ENCODE results near the gene CLEC16A.
"Not testable (repeated sequence)": the region's sequence is repeated elsewhere in the genome, so short reads cannot be mapped to it uniquely, and the experiment has no call there.

The CLEC16A gene

DNA sequence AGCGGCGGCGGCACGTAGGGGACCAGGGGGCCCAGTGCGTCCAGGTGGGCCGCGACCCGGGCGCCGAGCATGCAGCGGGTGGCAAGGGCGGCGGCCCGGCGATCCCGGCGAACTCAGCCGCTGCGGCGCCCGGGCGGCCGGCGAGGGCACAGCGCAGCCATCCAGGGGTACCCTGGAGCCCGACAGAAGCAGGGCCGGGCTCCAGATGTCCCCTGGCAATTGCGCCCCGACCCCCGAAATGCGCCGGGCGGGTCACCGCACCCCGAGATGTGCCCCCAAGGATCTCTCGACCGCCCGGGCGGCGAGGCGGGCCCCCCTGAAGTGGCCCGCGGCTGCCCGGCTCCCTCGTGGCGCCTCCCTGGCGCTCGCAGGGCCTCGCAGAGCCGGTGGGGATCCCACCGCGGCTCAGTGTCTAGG lies 2.4 kb upstream of the CLEC16A start:
- Mint-ChIP-seq H3K27ac (peak overlapping the region; percentile 76), H3K36me3 (peaks cover 16% of the 10 kb centered on the region), H3K4me3 (peak overlapping the region; percentile 84), H3K4me1 (peaks cover 84% of the 10 kb centered on the region)
- H3K27me3 Mint-ChIP-seq, H3K9me3 Mint-ChIP-seq: not testable (repeated sequence)
- ATAC-seq, result peak; percentile 11

DNA sequence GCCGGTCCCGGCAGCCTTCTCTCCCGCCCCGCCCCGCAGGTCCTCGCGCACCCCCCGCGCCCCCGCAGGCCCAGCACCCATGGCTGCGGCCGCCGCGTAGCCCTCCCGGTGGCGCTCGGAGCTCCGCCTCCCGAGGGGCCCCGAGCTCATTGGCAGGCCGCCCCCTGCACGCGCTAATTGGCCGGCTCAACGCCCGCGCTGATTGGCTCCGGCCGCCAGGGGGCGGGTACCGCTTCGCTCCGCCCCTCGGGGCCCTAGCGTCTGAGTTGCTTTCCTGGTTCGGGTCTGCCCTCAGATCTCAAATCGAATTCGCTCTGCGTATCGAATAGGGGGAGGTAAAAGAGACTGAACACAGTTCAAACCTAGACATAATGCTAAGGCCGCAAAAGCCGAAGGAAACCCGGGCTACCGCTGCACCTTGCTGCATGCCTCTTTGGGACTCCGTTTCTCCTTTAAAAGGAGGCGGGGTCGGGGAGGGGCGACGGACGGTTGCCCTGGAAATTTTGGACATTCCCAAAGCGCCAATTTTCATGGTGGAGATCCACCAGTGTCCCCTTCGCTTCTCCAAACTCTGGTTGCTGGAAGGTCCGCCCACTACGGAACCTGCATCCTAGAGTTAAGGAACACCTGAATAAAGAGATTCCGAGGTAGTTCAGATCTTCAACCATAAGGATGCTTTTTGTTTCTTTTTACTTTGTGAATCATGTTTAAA lies 1.9 kb upstream of the CLEC16A start, which contains the start of gene DEXI:
TSS of gene DEXI (minus strand) at position 117 of the 712 bp plus-strand sequence. CDS start 463 bp downstream, outside the sequence.
- Mint-ChIP-seq H3K4me1 (peaks cover 84% of the 10 kb centered on the region), H3K27me3 (no peaks in the 10 kb centered on the region), H3K9me3 (no peaks in the 10 kb centered on the region), H3K27ac (peak within 1 kb of the TSS; percentile 76), H3K36me3 (peaks cover 16% of the 10 kb centered on the region), H3K4me3 (peak within 1 kb of the TSS; percentile 84)
- peak; percentile 89 for ATAC-seq

DNA sequence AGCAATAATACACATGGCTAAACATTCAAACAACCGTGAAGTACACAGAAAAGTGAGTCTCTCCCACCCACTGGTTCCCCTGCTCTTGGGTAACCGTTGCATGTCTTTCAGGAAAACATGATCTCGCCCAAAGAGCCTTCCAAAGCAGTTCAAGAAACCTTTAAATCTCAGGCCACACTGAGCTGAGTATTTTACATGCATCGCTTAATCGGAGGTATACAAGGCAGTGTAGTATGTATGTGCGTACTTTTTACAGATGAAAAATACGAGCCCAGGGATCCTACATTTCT lies 1.4 kb upstream of the CLEC16A start:
- peak overlapping the region; percentile 76 for H3K27ac Mint-ChIP-seq
- H3K27me3 Mint-ChIP-seq, result no peaks in the 10 kb centered on the region
- peaks cover 84% of the 10 kb centered on the region for H3K4me1 Mint-ChIP-seq
- ATAC-seq, result no peak
- peak overlapping the region; percentile 71 for H3K4me3 Mint-ChIP-seq
- H3K9me3 Mint-ChIP-seq, result no peaks in the 10 kb centered on the region
- peaks cover 16% of the 10 kb centered on the region for H3K36me3 Mint-ChIP-seq

DNA sequence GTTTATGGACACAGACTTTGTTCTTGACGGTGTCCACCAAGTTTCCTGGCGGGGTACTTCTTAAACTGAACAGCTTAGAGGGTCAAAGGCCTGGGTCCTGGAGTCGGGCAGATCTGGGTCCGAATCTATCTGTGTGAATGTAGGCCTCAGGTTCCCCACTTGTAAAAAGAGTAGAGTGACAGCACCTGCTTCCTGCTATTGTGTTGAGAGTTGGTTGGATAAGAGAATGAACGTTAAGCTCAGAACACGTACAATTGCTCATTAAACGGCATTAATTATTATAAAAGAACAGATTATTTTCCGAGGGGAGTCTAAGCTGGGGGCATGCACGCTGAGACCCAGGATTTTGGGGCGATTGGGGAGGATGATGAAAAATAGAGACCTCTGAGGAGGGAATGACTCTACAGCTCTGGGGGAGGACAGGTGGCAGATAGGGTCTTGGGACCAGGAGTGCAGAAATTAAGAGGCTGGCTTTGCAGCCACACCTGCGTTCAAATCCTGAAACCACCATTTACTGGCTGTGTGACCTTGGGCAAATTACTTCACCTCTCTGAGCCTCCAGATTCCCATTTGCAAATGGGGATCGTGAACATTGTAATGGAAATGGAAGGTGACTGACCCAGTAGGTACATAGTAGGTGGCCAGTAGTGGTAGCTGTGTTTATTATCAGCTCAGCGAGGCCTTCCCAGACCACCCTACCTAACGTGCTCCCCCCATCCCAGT lies 862 bp downstream of the CLEC16A start:
- Mint-ChIP-seq H3K36me3 (peaks cover 6% of the 10 kb centered on the region), H3K27ac (peak overlapping the region; percentile 88), H3K4me3 (peak overlapping the region; percentile 92), H3K27me3 (no peaks in the 10 kb centered on the region), H3K9me3 (no peaks in the 10 kb centered on the region), H3K4me1 (peaks cover 79% of the 10 kb centered on the region)
- no peak for ATAC-seq

DNA sequence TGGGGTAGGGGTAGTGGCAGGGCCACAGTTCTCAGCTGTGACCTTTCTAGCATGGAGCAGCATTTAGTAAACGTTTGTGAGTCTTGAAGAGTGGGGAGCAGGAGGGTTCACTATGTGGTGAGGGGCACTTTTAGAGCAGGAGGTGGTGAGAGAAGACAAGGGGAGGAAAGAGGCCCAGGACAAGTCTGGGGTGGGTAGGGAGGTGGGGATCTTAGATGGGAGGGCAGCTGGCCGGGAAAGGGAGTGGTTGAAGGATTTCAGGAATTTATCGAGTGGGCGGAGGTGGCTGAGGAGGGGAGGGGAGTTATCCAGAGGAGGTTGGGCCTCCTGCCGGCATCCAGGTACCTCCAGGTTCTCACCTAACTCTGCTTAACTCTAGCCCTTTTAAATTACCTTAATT lies 1.9 kb downstream of the CLEC16A start:
- Mint-ChIP-seq H3K36me3 (no peaks in the 10 kb centered on the region), H3K27ac (peak overlapping the region; percentile 88), H3K4me3 (peak overlapping the region; percentile 60), H3K4me1 (peaks cover 79% of the 10 kb centered on the region), H3K27me3 (no peaks in the 10 kb centered on the region), H3K9me3 (no peaks in the 10 kb centered on the region)
- ATAC-seq, result no peak

DNA sequence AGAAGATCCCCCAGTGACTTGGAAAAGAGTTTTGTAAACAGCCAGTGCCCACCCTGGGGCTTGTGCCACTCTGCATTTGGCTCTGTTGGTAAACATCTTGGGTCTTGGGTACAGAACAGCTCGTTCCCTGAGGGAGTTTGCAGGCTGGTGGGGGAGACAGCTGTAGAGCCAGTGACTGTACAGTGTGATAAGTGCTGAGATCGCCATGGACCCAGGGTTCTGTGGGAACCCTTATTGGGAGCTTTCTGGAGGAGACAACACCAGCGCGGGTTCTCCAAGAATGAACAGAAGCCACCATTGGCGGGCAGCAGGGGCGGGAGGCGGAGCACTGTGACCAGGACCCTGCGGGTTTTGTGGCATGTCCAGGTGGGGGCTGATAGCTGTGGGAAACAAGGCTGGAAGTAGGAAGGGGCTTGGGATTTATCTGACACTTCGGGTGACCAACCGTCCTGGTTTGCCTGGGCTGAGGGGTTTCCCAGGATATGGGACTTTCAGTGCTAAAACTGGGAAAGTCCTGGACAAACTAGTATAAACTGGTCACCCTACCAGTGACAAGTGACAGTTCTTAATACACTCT lies 2.9 kb downstream of the CLEC16A start:
- Mint-ChIP-seq H3K9me3 (no peaks in the 10 kb centered on the region), H3K27me3 (no peaks in the 10 kb centered on the region), H3K27ac (peak overlapping the region; percentile 61), H3K36me3 (no peaks in the 10 kb centered on the region), H3K4me3 (no peak overlapping the region), H3K4me1 (peaks cover 81% of the 10 kb centered on the region)
- ATAC-seq, result no peak

DNA sequence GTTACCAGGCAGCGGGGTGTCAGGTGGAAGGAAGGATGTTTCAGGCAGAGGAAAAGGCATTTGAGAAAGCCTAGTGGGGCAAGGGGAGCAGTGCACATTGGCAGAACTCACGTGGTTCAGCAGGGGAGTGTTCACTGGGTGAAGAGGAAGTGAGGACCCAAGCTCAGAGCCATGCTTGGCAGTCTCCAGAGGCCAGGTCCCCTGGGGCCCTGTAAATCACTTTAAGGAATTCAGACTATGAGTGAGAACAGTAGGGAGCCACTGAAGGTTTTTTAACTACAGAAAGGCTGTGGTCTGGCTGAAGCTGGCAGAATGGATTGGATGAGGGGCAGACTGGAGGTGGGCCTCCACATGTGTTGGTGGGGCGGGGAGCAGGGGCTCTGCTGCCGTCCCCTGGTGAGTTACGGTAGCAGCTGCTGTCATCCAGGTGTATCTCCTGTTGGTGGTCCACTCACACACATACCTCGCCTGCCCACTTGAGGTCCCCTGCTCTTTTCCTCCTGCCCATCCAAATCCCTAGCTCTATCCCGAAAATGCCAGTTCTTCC lies 5.1 kb downstream of the CLEC16A start:
- Mint-ChIP-seq H3K9me3 (no peaks in the 10 kb centered on the region), H3K4me3 (peak overlapping the region; percentile 46), H3K27me3 (no peaks in the 10 kb centered on the region), H3K27ac (peak overlapping the region; percentile 82), H3K4me1 (peaks cover 89% of the 10 kb centered on the region), H3K36me3 (no peaks in the 10 kb centered on the region)
- ATAC-seq, result peak; percentile 95

DNA sequence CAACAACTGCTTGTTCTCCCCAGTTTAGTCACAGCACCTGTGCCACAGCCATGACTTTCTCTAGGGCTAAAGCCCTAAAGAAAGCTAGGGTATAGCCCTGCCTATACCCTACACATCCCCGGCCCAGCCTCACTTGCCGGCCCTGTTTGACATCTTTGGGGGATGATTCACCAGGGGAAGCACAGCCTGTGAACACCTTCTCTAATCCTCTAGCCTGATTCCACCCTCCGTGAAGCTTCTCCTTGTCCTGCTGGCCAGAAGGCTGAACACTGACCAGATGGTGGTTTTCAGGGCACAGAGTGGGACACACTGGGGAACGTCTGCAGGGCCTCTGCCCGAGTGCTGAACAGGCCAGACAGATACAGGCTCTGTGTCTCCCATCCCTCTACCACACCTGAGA lies 6.0 kb downstream of the CLEC16A start:
- Mint-ChIP-seq H3K27ac (peak overlapping the region; percentile 82), H3K27me3 (no peaks in the 10 kb centered on the region), H3K4me1 (peaks cover 89% of the 10 kb centered on the region), H3K9me3 (no peaks in the 10 kb centered on the region), H3K36me3 (no peaks in the 10 kb centered on the region), H3K4me3 (no peak overlapping the region)
- no peak for ATAC-seq

DNA sequence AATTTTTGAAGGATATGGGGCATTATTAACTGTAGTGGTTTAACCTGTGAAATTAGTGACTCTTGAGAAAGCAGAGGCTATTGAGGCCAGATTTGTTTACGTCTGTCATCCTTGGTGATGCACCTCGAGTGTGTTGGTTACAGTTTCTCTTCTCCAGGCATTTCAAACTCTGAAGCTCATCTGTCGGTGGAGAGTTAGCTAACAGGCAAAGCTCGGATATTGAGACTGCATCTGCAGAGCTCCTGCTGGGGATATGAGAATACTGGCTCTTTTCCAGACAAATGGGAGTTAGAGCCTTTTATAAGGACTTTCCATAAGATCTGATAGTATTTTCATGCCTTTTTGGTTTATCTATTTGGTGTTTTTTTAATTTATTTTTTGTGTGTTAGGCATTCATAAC lies 6.7 kb downstream of the CLEC16A start:
- Mint-ChIP-seq H3K4me1 (peaks cover 89% of the 10 kb centered on the region), H3K9me3 (no peaks in the 10 kb centered on the region), H3K4me3 (no peak overlapping the region), H3K36me3 (no peaks in the 10 kb centered on the region), H3K27ac (peak overlapping the region; percentile 82), H3K27me3 (no peaks in the 10 kb centered on the region)
- no peak for ATAC-seq

DNA sequence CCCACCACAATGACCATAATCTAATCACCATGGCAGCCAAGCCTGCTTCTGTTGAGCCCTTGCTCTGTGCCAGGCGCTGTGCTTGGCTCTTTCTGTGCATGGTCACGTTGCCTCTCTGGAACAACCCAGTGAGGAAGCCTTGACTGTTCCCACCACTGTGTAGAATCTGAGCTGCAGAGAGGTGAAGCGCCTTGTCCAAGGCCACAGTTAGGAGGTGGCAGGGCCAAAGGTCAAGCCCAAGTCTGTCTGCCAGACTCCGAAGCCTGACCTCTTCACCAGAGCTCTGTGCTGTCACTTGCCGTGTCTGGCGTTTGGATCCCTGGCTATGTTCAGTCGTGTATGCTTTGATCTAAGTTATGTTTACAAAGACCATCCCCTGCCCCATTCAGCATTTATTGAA lies 10.5 kb downstream of the CLEC16A start:
- peaks cover 19% of the 10 kb centered on the region for H3K36me3 Mint-ChIP-seq
- H3K27me3 Mint-ChIP-seq, result no peaks in the 10 kb centered on the region
- H3K4me1 Mint-ChIP-seq, result peaks cover 80% of the 10 kb centered on the region
- ATAC-seq, result no peak
- H3K4me3 Mint-ChIP-seq, result no peak overlapping the region
- H3K9me3 Mint-ChIP-seq, result no peaks in the 10 kb centered on the region
- H3K27ac Mint-ChIP-seq, result peak overlapping the region; percentile 41

DNA sequence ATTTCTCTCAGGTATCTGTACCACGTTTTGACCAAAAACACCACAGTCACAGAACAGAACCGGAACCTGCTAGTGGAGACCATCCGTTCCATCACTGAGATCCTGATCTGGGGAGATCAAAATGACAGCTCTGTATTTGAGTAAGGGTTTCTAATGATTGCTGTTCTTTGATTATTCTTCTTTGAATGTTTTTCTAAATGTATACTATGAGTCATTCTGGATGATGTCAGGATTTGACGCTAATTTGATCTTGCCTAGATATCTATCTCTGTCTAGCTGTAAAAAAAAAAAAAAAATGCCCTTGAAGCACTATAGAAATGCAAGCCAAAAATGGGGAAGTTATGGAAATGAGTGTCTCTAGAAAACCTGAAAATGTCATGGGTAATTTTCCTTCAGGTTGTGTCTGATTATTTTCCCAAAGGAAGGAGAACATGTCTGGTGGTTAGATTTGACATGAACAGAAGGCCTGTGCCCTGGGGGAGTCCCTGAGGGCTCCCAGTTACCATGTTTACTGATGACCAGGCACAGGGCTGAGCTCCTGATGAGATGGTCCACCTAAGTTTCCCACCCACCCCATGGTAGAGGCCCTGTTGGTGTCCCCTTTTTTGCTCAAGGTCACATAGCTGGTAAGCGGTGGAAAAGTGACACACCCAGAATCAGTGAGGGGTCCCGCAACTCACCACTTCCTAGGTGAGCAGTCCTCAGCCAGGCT lies 13.6 kb downstream of the CLEC16A start:
- peak overlapping the region; percentile 22 for H3K4me3 Mint-ChIP-seq
- peaks cover 76% of the 10 kb centered on the region for H3K4me1 Mint-ChIP-seq

DNA sequence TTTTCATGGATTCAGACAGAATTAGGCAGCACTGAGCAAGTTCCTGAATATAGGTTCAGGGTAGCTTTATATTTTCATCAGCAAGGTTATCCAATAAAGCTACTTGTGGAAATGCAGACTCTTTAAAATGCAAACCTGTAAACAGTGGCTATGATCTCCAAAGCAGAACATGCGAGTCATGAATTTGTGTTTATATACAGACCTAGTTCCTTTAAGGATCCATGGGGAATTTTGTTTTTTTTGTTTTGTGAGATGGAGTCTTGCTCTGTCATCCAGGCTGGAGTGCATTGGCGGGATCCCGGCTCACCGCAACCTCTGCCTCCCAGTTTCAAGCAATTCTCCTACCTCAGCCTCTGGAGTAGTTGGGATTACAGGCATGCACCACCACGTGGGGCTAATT lies 14.8 kb downstream of the CLEC16A start:
- Mint-ChIP-seq H3K4me1 (peaks cover 76% of the 10 kb centered on the region), H3K9me3 (no peaks in the 10 kb centered on the region), H3K27me3 (no peaks in the 10 kb centered on the region), H3K4me3 (no peak overlapping the region), H3K36me3 (peaks cover 59% of the 10 kb centered on the region), H3K27ac (no peak overlapping the region)
- no peak for ATAC-seq

More for the DNA sequence above, 13.6 kb downstream of the CLEC16A start:
- peak overlapping the region; percentile 88 for H3K27ac Mint-ChIP-seq
- no peaks in the 10 kb centered on the region for H3K9me3 Mint-ChIP-seq
- H3K27me3 Mint-ChIP-seq, result no peaks in the 10 kb centered on the region
- peak; percentile 78 for ATAC-seq
- peaks cover 49% of the 10 kb centered on the region for H3K36me3 Mint-ChIP-seq

DNA sequence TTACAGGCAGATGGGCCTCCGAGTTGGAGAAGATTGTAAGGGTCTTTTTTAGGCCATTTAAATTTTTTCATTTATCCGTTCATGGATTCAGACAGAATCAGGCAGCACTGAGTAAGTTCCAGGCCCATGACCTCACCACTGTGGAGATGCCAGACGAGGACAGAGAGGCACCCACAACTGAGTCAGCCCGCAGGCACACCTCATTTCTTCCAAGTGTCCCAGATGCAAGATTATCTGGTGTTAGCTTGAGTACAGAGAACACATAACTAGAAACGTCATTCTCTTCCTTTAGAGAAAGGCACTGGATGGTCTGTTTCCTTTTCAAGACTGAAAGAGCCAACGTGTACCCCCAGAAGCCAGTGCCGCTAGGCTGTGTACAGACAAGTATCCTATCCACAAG lies 16.9 kb downstream of the CLEC16A start:
- ATAC-seq, result no peak
- peaks cover 67% of the 10 kb centered on the region for H3K36me3 Mint-ChIP-seq
- peaks cover 76% of the 10 kb centered on the region for H3K4me1 Mint-ChIP-seq
- no peak overlapping the region for H3K4me3 Mint-ChIP-seq
- H3K27ac Mint-ChIP-seq, result peak overlapping the region; percentile 55
- H3K9me3 Mint-ChIP-seq, result peaks cover 4% of the 10 kb centered on the region
- no peaks in the 10 kb centered on the region for H3K27me3 Mint-ChIP-seq

DNA sequence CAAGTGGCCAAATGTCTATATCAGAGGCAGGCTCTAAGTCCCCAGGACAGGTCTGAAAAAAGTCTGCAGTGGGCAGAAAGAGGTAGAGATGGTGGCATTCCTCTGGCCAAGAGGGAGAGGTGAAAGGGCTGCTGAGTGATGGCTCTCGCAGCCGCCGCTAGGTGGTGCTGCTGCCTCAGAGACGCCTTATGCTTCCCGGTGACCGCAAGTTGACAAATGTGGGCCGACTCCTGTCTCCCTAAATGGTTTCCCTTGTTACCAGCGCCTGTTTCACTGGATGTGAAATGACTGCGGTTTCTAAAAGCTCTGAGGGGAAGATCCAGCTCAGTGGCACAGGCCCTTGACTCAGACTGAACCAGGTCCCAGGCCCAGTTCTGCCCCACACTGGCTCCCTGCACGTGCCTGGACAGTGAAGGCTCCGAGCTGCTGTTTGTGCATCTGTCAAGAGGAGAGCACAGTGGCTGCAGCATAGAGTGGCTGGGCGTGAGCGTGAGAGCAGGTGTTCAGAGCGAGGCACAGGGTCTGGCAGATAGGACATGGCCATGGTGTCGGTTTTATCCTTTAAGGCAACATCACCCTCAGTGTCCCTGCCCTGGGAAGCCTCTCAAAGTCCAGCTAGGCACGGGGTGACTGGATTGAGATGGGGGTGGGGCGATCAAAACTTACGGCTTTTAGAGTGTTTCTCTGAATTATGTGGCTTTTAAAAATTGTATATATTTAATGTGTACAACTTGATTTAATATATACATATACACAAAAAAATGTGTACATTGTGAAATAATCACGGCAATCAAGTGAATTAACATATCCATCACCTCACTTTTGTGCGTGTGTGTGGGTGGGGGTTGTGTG lies 19.9 kb downstream of the CLEC16A start:
- Mint-ChIP-seq H3K27ac (peak overlapping the region; percentile 98), H3K36me3 (peaks cover 61% of the 10 kb centered on the region), H3K27me3 (no peaks in the 10 kb centered on the region), H3K4me1 (peaks cover 58% of the 10 kb centered on the region), H3K9me3 (peaks cover 6% of the 10 kb centered on the region), H3K4me3 (peak overlapping the region; percentile 72)
- ATAC-seq, result peak; percentile 68
